GM08714 (cell line): ENCODE results near the gene FOXN3.
"Not testable (repeated sequence)": the region's sequence is repeated elsewhere in the genome, so short reads cannot be mapped to it uniquely, and the experiment has no call there.

ENCODE experiments used
- H3K4me3 ChIP-seq: fragments of 200-500 bp; sonication (Bioruptor generic); 2 replicates; pipeline ENCODE4 v1.5.1; 2014; ENCODE audit warnings: mild to moderate bottlenecking, low read length, inconsistent platforms
- ZNF274 ChIP-seq: IDR thresholded peaks from 2 replicates; pipeline ENCODE4 v1.6.1; 2012; ENCODE audit warnings: mild to moderate bottlenecking, low read depth, low read length

The FOXN3 gene

GRCh38 chr14:89258728-89259273 is 158.2 kb downstream of the FOXN3 start:
- no peak for TF ChIP-seq ZNF274
- no peak overlapping the region for H3K4me3 ChIP-seq

DNA sequence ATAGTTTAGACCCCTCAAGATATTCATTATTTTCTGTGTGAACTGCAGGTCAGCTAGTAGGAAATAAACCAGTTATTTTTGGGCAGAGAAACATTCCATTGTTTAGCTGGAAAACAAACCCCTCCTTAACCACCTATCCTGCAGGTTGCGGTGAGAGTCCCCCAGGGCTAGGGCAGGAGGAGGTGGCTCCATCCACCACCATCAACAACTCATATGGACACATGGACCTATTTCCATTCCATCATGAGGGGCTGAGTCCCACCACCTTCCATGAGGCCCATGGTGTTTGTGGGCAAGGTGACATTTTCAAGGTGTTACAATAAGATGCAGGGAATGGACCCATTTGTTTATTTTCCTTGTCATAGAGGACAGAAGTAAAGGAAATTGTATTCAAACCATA is 160.1 kb downstream of the FOXN3 start:
- TF ChIP-seq ZNF274 = no peak
- H3K4me3 ChIP-seq = no peak overlapping the region

DNA sequence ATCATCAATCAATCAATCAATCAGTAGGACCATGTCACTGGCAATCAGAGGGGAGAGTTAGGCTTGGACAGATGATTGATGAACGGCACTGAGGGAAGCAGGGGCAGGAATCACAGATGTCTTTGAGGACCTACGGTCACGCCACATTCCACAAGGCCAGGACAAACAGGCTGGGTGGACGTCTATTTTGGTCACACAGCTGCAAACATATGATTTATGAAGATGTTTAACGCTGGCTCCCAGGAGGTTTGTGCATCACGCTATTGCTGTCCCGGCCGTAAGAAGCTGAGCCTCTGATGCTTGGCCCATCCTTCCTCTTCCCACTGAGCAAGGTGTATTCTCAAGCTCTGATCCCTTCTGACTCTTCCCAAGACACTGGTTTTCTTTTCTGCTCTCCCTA is 160.8 kb downstream of the FOXN3 start:
- no peak overlapping the region for H3K4me3 ChIP-seq
- no peak for TF ChIP-seq ZNF274

- H3K4me3 ChIP-seq = no peak overlapping the region
- TF ChIP-seq ZNF274 = no peak
Observed at GRCh38 chr14:89255852-89256251, 161.2 kb downstream of the FOXN3 start.

- TF ChIP-seq ZNF274 = no peak
- H3K4me3 ChIP-seq = no peak overlapping the region
Observed at GRCh38 chr14:89255012-89255411, 162.0 kb downstream of the FOXN3 start.

DNA sequence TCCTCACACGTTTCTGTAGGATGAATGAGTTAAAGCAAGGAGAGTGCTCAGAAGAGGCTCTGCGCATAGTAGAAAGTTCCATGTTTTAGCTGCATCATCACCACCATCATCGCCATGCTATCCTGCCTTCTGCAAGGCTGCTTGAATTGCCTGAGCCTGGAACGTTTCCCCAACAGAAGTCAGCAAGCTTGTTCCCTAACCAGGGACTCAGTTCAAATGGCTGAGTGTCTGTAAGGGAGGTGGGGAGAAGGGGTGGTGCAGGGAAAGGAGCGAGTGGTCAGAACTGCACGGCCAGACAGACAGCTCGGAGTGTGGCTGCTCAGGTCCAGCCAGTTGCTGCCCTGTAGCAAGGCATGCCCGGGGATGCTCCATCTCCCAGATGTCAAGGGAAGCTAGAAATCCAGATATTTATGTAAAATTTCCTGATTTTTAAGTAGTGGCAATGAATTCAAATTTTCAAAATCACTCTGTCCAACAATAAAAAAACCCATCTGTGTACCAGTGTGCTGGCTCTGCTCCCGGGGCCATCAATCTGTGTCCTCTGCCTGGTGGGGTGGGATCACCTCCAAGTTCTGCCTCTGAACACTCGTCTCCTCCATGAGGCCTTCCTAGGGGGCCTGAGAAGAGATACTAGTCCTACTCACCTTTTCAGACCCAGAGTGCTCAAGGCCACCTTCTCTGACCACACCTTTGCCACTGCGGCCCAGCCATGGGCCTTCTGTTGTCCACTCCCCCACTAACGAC is 162.7 kb downstream of the FOXN3 start:
- no peak overlapping the region for H3K4me3 ChIP-seq
- no peak for TF ChIP-seq ZNF274

DNA sequence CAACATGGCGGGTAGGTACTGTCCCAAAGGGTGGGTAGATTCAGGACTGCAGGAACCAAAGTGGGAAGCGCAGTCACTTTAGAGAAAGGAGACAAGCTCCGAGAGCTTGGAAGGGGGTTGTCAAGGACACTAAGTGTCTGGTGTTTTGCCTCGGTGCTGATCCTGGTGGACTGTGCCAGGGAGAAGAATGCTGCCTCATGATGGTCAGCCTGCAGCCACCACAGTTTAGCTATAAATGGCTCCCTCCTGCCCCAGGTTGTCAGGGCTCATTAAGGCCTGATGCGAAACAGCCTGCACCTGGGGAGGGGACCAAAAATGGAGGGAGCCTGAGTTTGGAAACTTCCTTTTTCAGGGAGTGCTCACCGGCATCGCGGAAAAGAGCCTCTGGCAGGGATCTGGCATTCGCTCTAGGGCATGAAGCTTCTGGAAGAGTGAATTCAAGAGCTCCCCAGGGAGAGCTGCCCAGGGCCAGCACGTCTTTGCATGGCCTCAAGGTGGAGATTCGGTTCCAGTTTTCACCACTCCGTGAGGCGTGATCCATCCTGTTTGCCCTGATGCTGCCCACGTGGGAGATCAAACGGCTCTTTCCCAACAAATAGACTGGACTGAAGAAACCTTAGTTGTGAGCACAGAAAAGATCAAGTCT is 164.0 kb downstream of the FOXN3 start:
- H3K4me3 ChIP-seq = no peak overlapping the region
- no peak for TF ChIP-seq ZNF274

DNA sequence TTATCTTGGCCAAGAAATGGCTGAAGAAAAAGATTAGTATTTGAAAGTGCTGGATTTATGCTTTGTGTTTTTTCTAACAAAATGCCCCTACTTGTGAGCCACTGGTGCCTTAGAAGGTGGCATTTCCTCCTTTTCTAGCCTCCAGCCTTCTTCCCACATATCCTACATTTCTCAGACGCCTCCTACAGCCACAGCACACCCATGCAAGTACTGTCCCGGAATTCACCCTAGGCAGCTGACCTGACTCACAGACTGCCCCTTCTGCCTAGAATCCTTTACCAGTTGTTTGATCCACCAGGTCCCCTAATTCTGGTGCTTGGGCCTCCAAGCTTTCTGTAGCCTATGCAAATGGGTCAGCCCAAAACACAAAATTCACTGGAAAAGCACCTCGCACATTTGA is 166.0 kb downstream of the FOXN3 start:
- H3K4me3 ChIP-seq = no peak overlapping the region
- TF ChIP-seq ZNF274 = no peak

DNA sequence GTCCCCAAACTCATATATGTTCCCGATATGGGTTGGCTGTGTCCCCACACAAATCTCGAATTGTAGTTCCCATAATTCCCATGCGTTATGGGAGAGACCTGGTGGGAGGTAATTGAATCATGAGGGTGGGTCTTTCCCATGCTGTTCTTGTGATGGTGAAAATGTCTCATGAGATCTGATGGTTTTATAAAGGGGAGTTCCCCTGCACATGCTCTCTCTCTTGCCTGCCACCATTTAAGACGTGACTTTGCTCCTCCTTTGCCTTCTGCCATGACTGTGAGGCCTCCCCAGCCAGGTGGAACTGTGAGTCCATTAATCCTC is 166.4 kb downstream of the FOXN3 start:
- H3K4me3 ChIP-seq = not testable (repeated sequence)

DNA sequence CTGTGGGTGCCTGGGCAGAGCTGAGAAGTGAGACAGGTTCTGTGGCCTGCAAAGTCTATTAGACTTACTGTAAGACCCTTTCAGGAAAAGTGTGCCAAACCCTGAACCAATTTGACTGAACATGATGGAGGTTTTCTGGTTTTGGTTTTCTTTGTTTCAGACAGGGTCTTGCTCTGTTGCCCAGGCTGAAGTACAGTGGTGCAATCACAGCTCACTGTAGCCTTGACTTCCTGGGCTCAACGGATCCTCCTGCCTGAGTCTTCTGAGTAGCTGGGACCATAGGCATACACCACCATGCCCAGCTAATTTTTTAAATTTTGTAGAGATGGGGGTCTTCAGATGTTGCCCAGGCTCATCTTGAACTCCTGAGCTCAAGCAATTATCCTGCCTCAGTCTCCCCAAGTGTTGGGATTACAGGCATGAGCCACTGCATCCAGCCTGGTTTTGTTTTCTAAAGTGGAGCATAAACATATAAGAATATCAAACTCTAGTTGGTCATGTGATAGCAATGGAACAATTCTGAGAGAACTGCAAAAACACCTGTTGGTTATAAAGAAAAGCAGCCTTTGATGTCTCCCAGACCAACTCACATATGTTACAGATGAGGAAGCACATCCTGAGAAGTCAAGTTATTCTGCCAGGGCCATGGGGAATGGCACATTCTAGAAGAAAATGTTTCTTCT is 166.9 kb downstream of the FOXN3 start:
- TF ChIP-seq ZNF274 = no peak

DNA sequence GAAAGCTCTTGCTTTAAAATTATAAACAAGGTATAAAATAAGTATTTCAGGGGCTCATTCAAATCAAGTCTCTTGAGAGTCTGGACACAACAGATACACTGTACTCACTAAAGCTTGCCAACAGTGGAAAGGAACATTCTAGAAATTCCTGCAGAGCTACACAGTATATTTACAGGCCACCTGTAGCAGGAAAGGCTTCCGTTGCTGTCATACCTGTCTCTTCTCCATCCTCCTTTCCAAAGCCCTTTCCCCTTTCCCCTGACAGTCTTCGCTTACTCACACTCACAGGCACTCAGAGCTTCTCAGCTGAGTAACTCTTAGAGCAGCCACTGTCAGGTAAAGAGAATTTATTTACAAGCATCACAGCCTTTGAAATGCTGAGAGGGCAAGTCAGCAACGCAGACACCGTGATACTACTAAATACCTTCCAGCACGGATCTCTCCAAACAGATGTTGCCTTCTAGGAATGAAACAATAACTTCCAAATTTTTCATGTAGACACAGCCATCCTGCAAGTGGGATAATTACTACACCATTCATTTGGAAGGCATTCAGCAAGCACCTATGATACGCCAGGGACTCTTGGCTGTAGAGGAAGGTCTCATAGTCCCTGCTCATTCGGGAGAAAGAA is 167.9 kb downstream of the FOXN3 start:
- H3K4me3 ChIP-seq = no peak overlapping the region
- TF ChIP-seq ZNF274 = no peak

More for the DNA sequence above, 166.9 kb downstream of the FOXN3 start:
- no peak overlapping the region for H3K4me3 ChIP-seq

- no peak overlapping the region for H3K4me3 ChIP-seq
- no peak for TF ChIP-seq ZNF274
Observed at GRCh38 chr14:89248411-89249064, 168.5 kb downstream of the FOXN3 start.

- TF ChIP-seq ZNF274 = no peak
- no peak overlapping the region for H3K4me3 ChIP-seq
Observed at GRCh38 chr14:89247457-89248122, 169.4 kb downstream of the FOXN3 start.

DNA sequence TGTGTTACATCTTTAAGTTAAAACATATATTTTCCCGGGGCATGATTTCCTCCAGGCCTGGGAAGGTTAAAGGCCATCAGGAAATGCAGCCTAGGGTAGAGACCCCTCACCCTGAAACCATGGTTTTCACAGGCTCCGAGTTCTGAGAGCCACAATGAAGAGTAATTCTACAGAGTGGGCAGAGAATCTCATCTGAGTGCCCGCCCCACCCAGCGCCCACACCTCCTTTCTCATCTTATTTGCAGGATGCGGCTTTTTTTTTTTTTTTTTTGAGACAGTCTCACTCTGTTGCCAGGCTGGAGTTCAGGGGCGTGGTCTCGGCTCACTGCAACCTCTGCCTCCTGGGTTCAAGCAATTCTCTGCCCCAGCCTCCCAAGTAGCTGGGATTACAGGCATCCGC is 170.7 kb downstream of the FOXN3 start:
- TF ChIP-seq ZNF274 = no peak
- no peak overlapping the region for H3K4me3 ChIP-seq
